Measurements from ENCODE around the gene RPS6KB2. TPM values are rescaled to one million over a fixed set of nuclear protein-coding genes. Genes with fewer than 3 reads are reported as not detected.

The RPS6KB2 gene
- total RNA-seq, 2 experiments from 2014 or later = 69.3 to 72.0 TPM

- Histone ChIP-seq H3K9me3 (ENCODE audit: control insufficient read depth in 1 of 2, insufficient read depth in 1 of 2, low read length in 2 of 2) (no peaks in the 10 kb centered on the region), H3K4me1 (ENCODE audit: insufficient read depth, low read length) (peaks cover 82% of the 10 kb centered on the region), H3K4me3 (ENCODE audit: low read length) (no peak overlapping the region), H3K36me3 (ENCODE audit: insufficient read depth, low read length) (no peaks in the 10 kb centered on the region), H3K27me3 (ENCODE audit: control insufficient read depth in 1 of 2, insufficient read depth in 2 of 2, low read length in 2 of 2) (no peaks in the 10 kb centered on the region), H3K27ac (ENCODE audit: low read depth in 1 of 2, low read length in 2 of 2) (peak overlapping the region; percentile 0 to 94)
- DNase-seq = peak in 2 of 14 experiments; percentile 64 to 71
- intact Hi-C loops (cut with DNase I, micrococcal nuclease) = no loop called here
- ChIA-PET CTCF (interaction anchor here (1.6 kb wide), 1 partner anchor 40 kb away, joined by 6 read pairs; the partner anchor contains the start of gene PPP1CA), POLR2A (interaction anchor here (1.2 to 17.7 kb wide), 9 partner anchors 12 to 202 kb away, joined by 3 to 411 read pairs (median 6); partner anchors contain the start of genes AIP, CABP4, CARNS1 and GPR152)
- peak; percentile 12 for ATAC-seq (ENCODE audit: poor library complexity)
- TF ChIP-seq CTCF (IDR thresholded peaks at IDR 0.05) = no peak
- H3K4me3 Mint-ChIP-seq = peak overlapping the region; percentile 82
- H3K27me3 Mint-ChIP-seq = no peaks in the 10 kb centered on the region
- no peaks in the 10 kb centered on the region for H3K9me3 Mint-ChIP-seq
- peaks cover 25% of the 10 kb centered on the region for H3K36me3 Mint-ChIP-seq (ENCODE audit: low read depth)
- peaks cover 74% of the 10 kb centered on the region for H3K4me1 Mint-ChIP-seq (ENCODE audit: low read depth)
- peak overlapping the region; percentile 98 for H3K27ac Mint-ChIP-seq
Observed at GRCh38 chr11:67441731-67442351, 13.5 kb downstream of the RPS6KB2 start.

GRCh38 chr11:67442504-67443404, 14.5 kb downstream of the RPS6KB2 start:
- peak overlapping the region; percentile 22 to 37 for H3K27ac ChIP-seq (ENCODE audit: low read depth in 1 of 2, low read length in 2 of 2)
- DNase-seq (no peak), ATAC-seq (ENCODE audit: poor library complexity) (no peak)
- H3K9me3 ChIP-seq (ENCODE audit: control insufficient read depth in 1 of 2, insufficient read depth in 1 of 2, low read length in 2 of 2) = no peaks in the 10 kb centered on the region
- Mint-ChIP-seq H3K27ac (peak overlapping the region; percentile 98), H3K4me3 (peak overlapping the region; percentile 82), H3K36me3 (ENCODE audit: low read depth) (peaks cover 16% of the 10 kb centered on the region), H3K9me3 (no peaks in the 10 kb centered on the region), H3K4me1 (ENCODE audit: low read depth) (peaks cover 81% of the 10 kb centered on the region), H3K27me3 (no peaks in the 10 kb centered on the region)
- no peaks in the 10 kb centered on the region for H3K36me3 ChIP-seq (ENCODE audit: insufficient read depth, low read length)
- H3K4me3 ChIP-seq (ENCODE audit: low read length) = no peak overlapping the region
- peaks cover 91% of the 10 kb centered on the region for H3K4me1 ChIP-seq (ENCODE audit: insufficient read depth, low read length)
- no peaks in the 10 kb centered on the region for H3K27me3 ChIP-seq (ENCODE audit: control insufficient read depth in 1 of 2, insufficient read depth in 2 of 2, low read length in 2 of 2)
- CTCF ChIA-PET = interaction anchor here (1.4 kb wide), 1 partner anchor 92 kb away, joined by 3 read pairs; no protein-coding TSS in a partner anchor
- POLR2A ChIA-PET = interaction anchor here (0.8 to 4.4 kb wide), 6 partner anchors 9 to 39 kb away, joined by 3 to 21 read pairs (median 7); partner anchors contain the start of genes RPS6KB2 and TBC1D10C
- intact Hi-C loops (cut with DNase I, micrococcal nuclease) = no loop called here
- TF ChIP-seq CTCF (IDR thresholded peaks at IDR 0.05) = no peak

GRCh38 chr11:67445515-67445914, 17.2 kb downstream of the RPS6KB2 start:
- no peaks in the 10 kb centered on the region for H3K9me3 Mint-ChIP-seq
- no peaks in the 10 kb centered on the region for H3K36me3 ChIP-seq (ENCODE audit: insufficient read depth, low read length)
- POLR2A ChIA-PET = interaction anchor here (0.9 to 16.8 kb wide), 8 partner anchors 7 to 46 kb away, joined by 3 to 110 read pairs (median 4); partner anchors contain the start of genes PTPRCAP, TBC1D10C and TMEM134
- peak overlapping the region; percentile 83 to 90 for H3K27ac ChIP-seq (ENCODE audit: low read depth in 1 of 2, low read length in 2 of 2)
- peak overlapping the region; percentile 100 for H3K27ac Mint-ChIP-seq
- H3K9me3 ChIP-seq (ENCODE audit: control insufficient read depth in 1 of 2, insufficient read depth in 1 of 2, low read length in 2 of 2) = no peaks in the 10 kb centered on the region
- no peak for TF ChIP-seq CTCF (IDR thresholded peaks at IDR 0.05)
- H3K36me3 Mint-ChIP-seq (ENCODE audit: low read depth) = peaks cover 5% of the 10 kb centered on the region
- ATAC-seq (ENCODE audit: poor library complexity) (no peak), DNase-seq (no peak)
- intact Hi-C loops (cut with DNase I, micrococcal nuclease) = no loop called here
- H3K4me1 ChIP-seq (ENCODE audit: insufficient read depth, low read length) = peaks cover 94% of the 10 kb centered on the region
- H3K27me3 ChIP-seq (ENCODE audit: control insufficient read depth in 1 of 2, insufficient read depth in 2 of 2, low read length in 2 of 2) = no peaks in the 10 kb centered on the region
- no peak overlapping the region for H3K4me3 ChIP-seq (ENCODE audit: low read length)
- peak overlapping the region; percentile 84 for H3K4me3 Mint-ChIP-seq
- H3K27me3 Mint-ChIP-seq = no peaks in the 10 kb centered on the region
- H3K4me1 Mint-ChIP-seq (ENCODE audit: low read depth) = peaks cover 81% of the 10 kb centered on the region
- CTCF ChIA-PET = no interaction called here

All from CD4-positive, alpha-beta T cell (primary cell).